Measurements from ENCODE around the gene FSCN2.

The FSCN2 gene

DNA sequence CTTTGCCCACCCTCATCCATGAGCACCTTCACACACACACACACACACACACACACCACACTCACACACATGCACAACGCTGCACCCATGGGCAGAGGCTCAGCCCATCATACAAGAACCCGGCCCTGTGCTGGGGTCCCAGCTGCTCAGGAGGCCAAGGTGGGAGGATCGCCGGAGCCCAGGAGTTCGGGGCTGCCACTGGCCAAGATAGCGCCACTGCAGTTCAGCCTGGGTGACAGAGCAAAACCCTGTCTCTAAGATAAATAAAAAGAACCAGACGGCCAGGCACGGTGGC, 3.4 kb upstream of the FSCN2 start:
- Histone ChIP-seq H2AFZ (ENCODE audit: low read length) (no peak overlapping the region), H3K36me3 (ENCODE audit: insufficient read depth, low read length) (no peaks in the 10 kb centered on the region), H4K20me1 (ENCODE audit: insufficient read depth, low read length, poor library complexity, severe bottlenecking) (no peaks in the 10 kb centered on the region), H3K4me1 (ENCODE audit: insufficient read depth, low read length, poor library complexity, severe bottlenecking) (peaks cover 3% of the 10 kb centered on the region), H3K9ac (ENCODE audit: low read depth, low read length, poor library complexity, severe bottlenecking) (no peak overlapping the region), H3K9me2 (replicated peaks; ENCODE audit: low read depth, low read length) (no peaks in the 10 kb centered on the region), H3K27me3 (ENCODE audit: insufficient read depth, low read length, poor library complexity, severe bottlenecking) (no peaks in the 10 kb centered on the region), H3F3A (ENCODE audit: low read depth) (peaks cover 5% of the 10 kb centered on the region; the same call in 1 of the 2 replicates), H3K4me2 (ENCODE audit: low read depth, low read length, poor library complexity, severe bottlenecking) (no peak overlapping the region), H3K79me2 (ENCODE audit: insufficient read depth, low read length) (no peaks in the 10 kb centered on the region), H3K4me3 (ENCODE audit: low read length, poor library complexity, severe bottlenecking) (no peak overlapping the region), H3K9me3 (ENCODE audit: insufficient read depth, low read depth, low read length) (no peaks in the 10 kb centered on the region)
- no peak for TF ChIP-seq EZH2phosphoT487 (IDR thresholded peaks at IDR 0.05; ENCODE audit: borderline replicate concordance)
- TF ChIP-seq, protein P1, sequence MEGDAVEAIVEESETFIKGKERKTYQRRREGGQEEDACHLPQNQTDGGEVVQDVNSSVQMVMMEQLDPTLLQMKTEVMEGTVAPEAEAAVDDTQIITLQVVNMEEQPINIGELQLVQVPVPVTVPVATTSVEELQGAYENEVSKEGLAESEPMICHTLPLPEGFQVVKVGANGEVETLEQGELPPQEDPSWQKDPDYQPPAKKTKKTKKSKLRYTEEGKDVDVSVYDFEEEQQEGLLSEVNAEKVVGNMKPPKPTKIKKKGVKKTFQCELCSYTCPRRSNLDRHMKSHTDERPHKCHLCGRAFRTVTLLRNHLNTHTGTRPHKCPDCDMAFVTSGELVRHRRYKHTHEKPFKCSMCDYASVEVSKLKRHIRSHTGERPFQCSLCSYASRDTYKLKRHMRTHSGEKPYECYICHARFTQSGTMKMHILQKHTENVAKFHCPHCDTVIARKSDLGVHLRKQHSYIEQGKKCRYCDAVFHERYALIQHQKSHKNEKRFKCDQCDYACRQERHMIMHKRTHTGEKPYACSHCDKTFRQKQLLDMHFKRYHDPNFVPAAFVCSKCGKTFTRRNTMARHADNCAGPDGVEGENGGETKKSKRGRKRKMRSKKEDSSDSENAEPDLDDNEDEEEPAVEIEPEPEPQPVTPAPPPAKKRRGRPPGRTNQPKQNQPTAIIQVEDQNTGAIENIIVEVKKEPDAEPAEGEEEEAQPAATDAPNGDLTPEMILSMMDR (conservative IDR thresholded peaks at IDR 0.05; ENCODE audit: low read length), result no peak

DNA sequence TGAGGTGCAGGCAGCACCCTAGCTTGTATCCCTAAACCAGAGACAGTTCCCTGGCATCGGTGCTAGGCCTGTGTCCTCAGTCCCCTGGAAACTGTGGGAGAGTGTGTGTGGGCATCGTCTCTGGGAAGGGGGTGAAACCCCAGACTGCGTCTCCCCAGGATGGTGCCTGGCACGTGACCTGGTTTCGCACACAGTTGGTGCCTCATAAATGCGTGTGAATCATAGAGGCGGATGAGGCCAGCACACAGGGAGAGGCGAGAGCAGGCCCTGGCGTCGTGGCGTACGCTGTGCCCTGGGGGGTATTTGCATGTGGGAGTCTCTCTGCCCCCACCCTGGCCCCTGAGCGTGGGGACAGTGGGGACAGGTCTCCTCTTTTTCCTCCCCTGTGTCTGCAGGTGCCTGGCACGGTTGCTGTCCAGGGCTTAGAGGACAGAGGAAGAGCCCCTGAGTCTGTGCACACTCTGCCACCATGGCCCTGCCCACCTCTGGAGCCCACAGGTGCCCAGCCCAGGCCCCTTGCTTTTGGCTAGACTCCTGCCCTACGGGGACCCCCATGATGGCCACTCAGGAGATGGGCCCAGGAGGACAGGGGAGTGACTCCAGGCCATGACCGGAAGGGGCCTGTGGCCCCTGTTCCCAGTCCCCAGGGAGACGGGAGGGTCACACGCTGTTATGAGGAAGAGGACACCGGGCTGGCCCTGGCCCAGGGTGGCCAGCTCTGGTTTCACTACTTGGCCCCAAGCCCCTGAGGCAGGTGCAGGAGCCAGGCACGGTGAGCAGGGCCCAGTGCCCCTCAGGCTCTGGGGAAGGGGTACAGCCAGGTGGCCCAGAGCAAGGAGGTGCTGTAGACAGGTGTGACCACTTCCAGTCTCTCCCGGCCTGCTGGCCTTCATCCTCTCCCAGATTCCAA, 1.3 kb upstream of the FSCN2 start:
- no peaks in the 10 kb centered on the region for H3K27me3 ChIP-seq (ENCODE audit: insufficient read depth, low read length, poor library complexity, severe bottlenecking)
- H4K20me1 ChIP-seq (ENCODE audit: insufficient read depth, low read length, poor library complexity, severe bottlenecking), result no peaks in the 10 kb centered on the region
- no peaks in the 10 kb centered on the region for H3F3A ChIP-seq (ENCODE audit: low read depth)
- H3K4me3 ChIP-seq (ENCODE audit: low read length, poor library complexity, severe bottlenecking), result no peak overlapping the region
- H3K4me2 ChIP-seq (ENCODE audit: low read depth, low read length, poor library complexity, severe bottlenecking), result no peak overlapping the region
- no peaks in the 10 kb centered on the region for H3K36me3 ChIP-seq (ENCODE audit: insufficient read depth, low read length)
- no peak overlapping the region for H2AFZ ChIP-seq (ENCODE audit: low read length)
- no peaks in the 10 kb centered on the region for H3K4me1 ChIP-seq (ENCODE audit: insufficient read depth, low read length, poor library complexity, severe bottlenecking)
- no peak overlapping the region for H3K9ac ChIP-seq (ENCODE audit: low read depth, low read length, poor library complexity, severe bottlenecking)
- H3K9me3 ChIP-seq (ENCODE audit: insufficient read depth, low read depth, low read length), result no peaks in the 10 kb centered on the region
- H3K9me2 ChIP-seq (replicated peaks; ENCODE audit: low read depth, low read length), result no peaks in the 10 kb centered on the region
- no peaks in the 10 kb centered on the region for H3K79me2 ChIP-seq (ENCODE audit: insufficient read depth, low read length)
- TF ChIP-seq, protein P1 (conservative IDR thresholded peaks at IDR 0.05; ENCODE audit: low read length), result no peak
- TF ChIP-seq EZH2phosphoT487 (IDR thresholded peaks at IDR 0.05; ENCODE audit: borderline replicate concordance), result no peak

DNA sequence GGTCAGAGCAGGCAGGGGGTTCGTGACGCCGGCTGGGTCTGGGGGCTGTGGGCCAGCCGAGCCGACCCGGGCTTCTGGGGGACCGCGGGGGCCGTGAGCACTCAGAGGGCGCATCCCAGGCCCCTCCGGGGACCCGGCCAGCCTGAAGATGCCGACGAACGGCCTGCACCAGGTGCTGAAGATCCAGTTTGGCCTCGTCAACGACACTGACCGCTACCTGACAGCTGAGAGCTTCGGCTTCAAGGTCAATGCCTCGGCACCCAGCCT, 140 bp downstream of the FSCN2 start:
- Histone ChIP-seq H3K4me3 (ENCODE audit: low read length, poor library complexity, severe bottlenecking) (no peak overlapping the region), H3K9ac (ENCODE audit: low read depth, low read length, poor library complexity, severe bottlenecking) (no peak overlapping the region), H3K9me3 (ENCODE audit: insufficient read depth, low read depth, low read length) (no peaks in the 10 kb centered on the region), H3K36me3 (ENCODE audit: insufficient read depth, low read length) (no peaks in the 10 kb centered on the region), H2AFZ (ENCODE audit: low read length) (no peak overlapping the region), H3K9me2 (replicated peaks; ENCODE audit: low read depth, low read length) (no peaks in the 10 kb centered on the region), H3K27me3 (ENCODE audit: insufficient read depth, low read length, poor library complexity, severe bottlenecking) (no peaks in the 10 kb centered on the region), H3K4me1 (ENCODE audit: insufficient read depth, low read length, poor library complexity, severe bottlenecking) (peaks cover 2% of the 10 kb centered on the region), H3F3A (ENCODE audit: low read depth) (peaks cover 1% of the 10 kb centered on the region; the same call in 1 of the 2 replicates), H4K20me1 (ENCODE audit: insufficient read depth, low read length, poor library complexity, severe bottlenecking) (no peaks in the 10 kb centered on the region), H3K4me2 (ENCODE audit: low read depth, low read length, poor library complexity, severe bottlenecking) (no peak overlapping the region), H3K79me2 (ENCODE audit: insufficient read depth, low read length) (no peaks in the 10 kb centered on the region)
- no peak for TF ChIP-seq EZH2phosphoT487 (IDR thresholded peaks at IDR 0.05; ENCODE audit: borderline replicate concordance)
- TF ChIP-seq, protein P1 (conservative IDR thresholded peaks at IDR 0.05; ENCODE audit: low read length), result no peak

Data from Loucy (cell line).